Adrenal gland (tissue), 12 donors: Measurements from ENCODE around the gene CFAP73. TPM values are rescaled to one million over a fixed set of nuclear protein-coding genes. Genes with fewer than 3 reads are reported as not detected.
A peak's percentile ranks its signal among the peaks of the same experiment; 100 is the strongest.

Source experiments
- DNase-seq, 7 donors: peaks; one replicate each; pipeline ENCODE4 v3.0.0-alpha.2; 2019 to 2020
- H3K27ac ChIP-seq, 5 donors: fragments of 200-600 bp; sonication (generic) in 4 of 5; 1 replicate in 3 of 5; 2 replicates in 2 of 5; pipeline versions ENCODE4 v1.5.1 to v1.8.0; 2016 to 2020; ENCODE audit warnings: mild to moderate bottlenecking in 1 of 5
- H3K27me3 ChIP-seq: fragments of 200-600 bp; 2 replicates; pipeline ENCODE4 v1.8.0; 2021
- H3K36me3 ChIP-seq, 2 donors: fragments of 200-600 bp; replicated peaks in 1 of 2; 1 replicate in 1 of 2; 2 replicates in 1 of 2; pipeline versions ENCODE4 v1.5.1 to v1.8.0; 2018 to 2022
- H3K4me1 ChIP-seq, 2 donors: fragments of 200-600 bp; replicated peaks in 1 of 2; 1 replicate in 1 of 2; 2 replicates in 1 of 2; pipeline versions ENCODE4 v1.5.1 to v1.8.0; 2018 to 2021
- H3K4me3 ChIP-seq, 4 donors: fragments of 200-600 bp; sonication (generic) in 3 of 4; one replicate each; pipeline ENCODE4 v1.5.1; 2016 to 2018
- H3K9me3 ChIP-seq, 3 donors: fragments of 200-600 bp; sonication (generic) in 1 of 3; replicated peaks in 1 of 3; 1 replicate in 2 of 3; 2 replicates in 1 of 3; pipeline versions ENCODE4 v1.5.1 to v1.8.0; 2016 to 2021
- POLR2A ChIP-seq, 2 donors: fragments of 450-650 bp; IDR thresholded peaks; one replicate each; pipeline ENCODE4 v1.6.1; 2017; ENCODE audit warnings: antibody characterized with exemption in 2 of 2, mild to moderate bottlenecking in 2 of 2, moderate library complexity in 1 of 2
- WGBS, 4 donors: extraction: QIAGEN DNeasy Blood & Tissue Kit in 2 of 4; methylation state at CpG; one replicate each; pipeline versions ENCODE4 v1.1.5 to v1.1.7; 2013 to 2017; 5-methylcytosine and 5-hydroxymethylcytosine counted together
- intact Hi-C, 2 donors: fragments of 100-400 bp; cut with DNase I; formaldehyde crosslinking; loops; one replicate each; pipeline versions ENCODE4 v1.14.1 to v1.15.0; 2022 to 2023
- polyA plus RNA-seq, 3 donors: library from polyadenylated mRNA; stranded (reverse); fragments of 200-250 nt in 2 of 3; fragments of 350-450 nt in 1 of 3; fragmentation: Illumina TruSeq in 1 of 3; extraction: RNeasy Lipid Tissue Mini Kit (QIAGEN cat#74804) in 1 of 3; gene quantifications; one replicate each; pipeline ENCODE4 v1.2.3, GENCODE V29; 2013 to 2014
- total RNA-seq, 9 donors: library from RNA; depleted of rRNA in 4 of 9; stranded (reverse); fragments of >200 nt in 4 of 9; fragments of 120-200 nt in 1 of 9; fragmentation: NEBNext Ultra II Directional in 1 of 9; extraction: Animal tissue kit (Norgen Biotek cat#: 25700) in 1 of 9; gene quantifications; one replicate each; pipeline versions ENCODE4 v1.1.0 to v1.2.4, GENCODE V29; 2013 to 2023
- TF ChIP-seq, protein P1 (sequence below), 6 experiments: fragments of 450-650 bp in 4 of 6; fragments of 200-600 bp in 2 of 6; sonication (generic) in 1 of 6; IDR thresholded peaks; 1 replicate in 5 of 6; 2 replicates in 1 of 6; pipeline versions ENCODE4 v1.5.1 to v1.8.0; 2016 to 2021; ENCODE audit warnings: antibody characterized with exemption in 6 of 6, mild to moderate bottlenecking in 2 of 6, moderate library complexity in 1 of 6
- donor health status: healthy with polysubstance abuse.
- donor health status: Bipolar disorder and iron deficiency.
- donor health status: DM: yes; HTN: yes; CAD: no.
- donor health status: DM: no; HTN: no; CAD: no.
- donor health status: DM: no; HTN: no; CAD: no.
- donor health status: DM: yes; HTN: yes; CAD: no.

The CFAP73 gene
- total and polyA plus RNA-seq, 12 donors, result 0.14 to 0.57 (median 0.24) TPM; not detected in 7

DNA sequence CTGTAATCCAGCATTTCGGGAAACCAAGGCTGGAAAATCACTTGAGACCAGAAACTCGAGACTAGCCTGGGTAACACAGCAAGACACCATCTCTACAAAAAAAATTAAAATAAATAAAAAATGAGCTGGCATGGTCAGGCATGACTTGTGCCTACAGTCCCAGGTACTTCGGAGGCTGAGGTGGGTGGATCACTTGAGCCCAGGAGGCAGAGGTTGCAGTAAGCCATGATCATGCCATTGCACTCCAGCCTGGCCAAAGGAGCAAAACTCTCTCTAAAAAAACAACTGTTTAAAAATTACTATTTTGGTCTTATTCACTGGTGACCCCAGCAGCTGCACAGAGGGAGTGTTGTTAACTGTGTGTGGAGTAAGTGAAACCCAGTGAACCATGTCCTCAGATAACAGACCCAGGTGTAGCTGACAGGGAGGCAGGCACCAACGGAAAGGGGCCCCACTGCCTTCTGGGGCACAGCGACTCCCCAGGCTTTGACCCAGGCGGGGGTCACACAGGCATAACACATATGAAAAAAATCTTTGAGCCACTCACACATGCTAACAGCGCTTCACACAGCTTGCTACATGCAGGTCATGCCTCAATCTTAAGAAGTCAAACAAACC is 23.7 kb downstream of the CFAP73 start:
- Histone ChIP-seq H3K4me1 (peaks cover 0 to 4% of the 10 kb centered on the region in 2 donors), H3K36me3 (peaks cover 0 to 91% of the 10 kb centered on the region in 2 donors), H3K9me3 (no peaks in the 10 kb centered on the region), H3K4me3 (no peak overlapping the region), H3K27ac (no peak overlapping the region), H3K27me3 (no peaks in the 10 kb centered on the region)
- no peak for DNase-seq
- WGBS, 4 donors, result 80 to 88% (median 83%) methylated on average over 7 of the region's 7 CpGs
- intact Hi-C loops, result loop anchor here in 1 of 2 donors (5.0 kb wide), 1 partner anchor 121 kb away; no protein-coding TSS in a partner anchor
- TF ChIP-seq, protein P1, sequence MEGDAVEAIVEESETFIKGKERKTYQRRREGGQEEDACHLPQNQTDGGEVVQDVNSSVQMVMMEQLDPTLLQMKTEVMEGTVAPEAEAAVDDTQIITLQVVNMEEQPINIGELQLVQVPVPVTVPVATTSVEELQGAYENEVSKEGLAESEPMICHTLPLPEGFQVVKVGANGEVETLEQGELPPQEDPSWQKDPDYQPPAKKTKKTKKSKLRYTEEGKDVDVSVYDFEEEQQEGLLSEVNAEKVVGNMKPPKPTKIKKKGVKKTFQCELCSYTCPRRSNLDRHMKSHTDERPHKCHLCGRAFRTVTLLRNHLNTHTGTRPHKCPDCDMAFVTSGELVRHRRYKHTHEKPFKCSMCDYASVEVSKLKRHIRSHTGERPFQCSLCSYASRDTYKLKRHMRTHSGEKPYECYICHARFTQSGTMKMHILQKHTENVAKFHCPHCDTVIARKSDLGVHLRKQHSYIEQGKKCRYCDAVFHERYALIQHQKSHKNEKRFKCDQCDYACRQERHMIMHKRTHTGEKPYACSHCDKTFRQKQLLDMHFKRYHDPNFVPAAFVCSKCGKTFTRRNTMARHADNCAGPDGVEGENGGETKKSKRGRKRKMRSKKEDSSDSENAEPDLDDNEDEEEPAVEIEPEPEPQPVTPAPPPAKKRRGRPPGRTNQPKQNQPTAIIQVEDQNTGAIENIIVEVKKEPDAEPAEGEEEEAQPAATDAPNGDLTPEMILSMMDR (IDR thresholded peaks at IDR 0.05), result no peak
- TF ChIP-seq POLR2A (IDR thresholded peaks at IDR 0.05), result no peak

DNA sequence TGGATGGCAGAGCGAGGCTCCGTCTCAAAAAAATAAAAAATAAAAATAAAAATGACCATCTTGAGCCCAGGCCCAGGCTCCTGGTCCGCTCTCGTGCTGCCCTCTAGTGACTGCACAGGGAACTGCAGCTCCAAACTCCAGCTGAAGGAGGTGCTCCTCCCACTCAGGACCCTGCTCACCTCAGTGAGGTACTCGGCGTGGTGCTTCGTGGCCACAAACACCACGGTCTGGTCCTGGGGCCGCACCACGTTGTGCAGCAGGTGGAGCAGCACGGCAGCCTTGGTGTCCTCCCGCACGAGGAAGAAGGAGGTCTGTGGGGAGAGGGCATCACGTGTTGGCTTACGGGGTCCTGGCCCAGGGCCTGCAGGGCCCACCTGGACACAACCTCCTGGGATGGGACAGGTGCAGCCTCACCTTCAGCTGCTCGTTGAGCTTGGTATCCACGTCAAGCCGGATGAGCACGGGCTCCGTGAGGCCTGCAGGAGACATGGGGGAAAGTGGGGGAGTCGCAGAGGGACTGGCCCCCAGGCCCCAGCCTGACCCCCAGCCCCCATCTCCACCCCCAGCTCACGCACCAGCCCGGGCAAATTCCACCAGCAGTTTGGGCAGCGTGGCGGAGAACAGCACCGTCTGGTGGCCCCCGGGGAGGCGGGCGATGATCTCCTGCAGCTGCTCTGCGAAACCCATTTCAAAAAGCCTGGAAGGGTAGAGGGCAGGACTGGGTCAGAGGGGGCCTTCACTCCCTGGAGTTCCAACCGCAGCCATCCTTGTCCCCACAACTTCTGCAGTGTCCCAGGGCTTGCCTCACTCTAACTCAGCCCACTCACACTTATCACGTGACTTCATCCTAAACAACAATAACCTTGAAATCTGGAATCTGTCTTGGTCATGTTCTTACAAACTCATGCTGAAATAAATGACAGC is 25.2 kb downstream of the CFAP73 start:
- Histone ChIP-seq H3K36me3 (peaks cover 0 to 91% of the 10 kb centered on the region in 2 donors), H3K4me1 (peaks cover 0 to 10% of the 10 kb centered on the region in 2 donors), H3K4me3 (no peak overlapping the region), H3K9me3 (no peaks in the 10 kb centered on the region), H3K27me3 (no peaks in the 10 kb centered on the region), H3K27ac (no peak overlapping the region)
- TF ChIP-seq POLR2A (IDR thresholded peaks at IDR 0.05), result no peak
- TF ChIP-seq, protein P1 (IDR thresholded peaks at IDR 0.05), result peak; percentile 93 to 99 (median 97)
- intact Hi-C loops, result loop anchor here (2.0 to 5.0 kb wide), 2 partner anchors 122 to 126 kb away; no protein-coding TSS in a partner anchor
- WGBS, 4 donors, result 30 to 51% (median 43%) methylated on average over 9 to 32 of the region's 32 CpGs
- DNase-seq, result peak; percentile 75 to 91 (median 84)

DNA sequence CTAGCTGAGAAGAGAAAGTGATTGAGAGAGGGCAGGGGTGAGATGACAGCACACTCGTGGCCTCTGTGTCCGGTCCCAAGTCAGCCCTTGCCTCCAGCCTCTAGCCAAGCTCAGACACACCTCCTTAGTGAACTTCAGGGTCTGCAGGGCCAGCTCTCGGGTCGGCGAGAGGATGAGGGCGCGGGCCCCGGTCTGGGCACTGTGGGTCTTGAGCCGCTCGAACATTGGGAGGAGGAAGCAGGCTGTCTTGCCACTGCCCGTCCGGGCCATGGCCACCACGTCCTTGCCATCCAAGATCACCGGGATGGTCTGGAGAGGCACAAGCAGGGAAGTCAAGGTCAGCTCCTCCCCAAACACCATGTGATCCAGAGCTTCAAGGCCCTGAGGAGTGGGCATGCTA is 29.5 kb downstream of the CFAP73 start:
- Histone ChIP-seq H3K4me1 (peaks cover 3 to 17% of the 10 kb centered on the region in 2 donors), H3K27ac (no peak overlapping the region), H3K4me3 (no peak overlapping the region), H3K27me3 (no peaks in the 10 kb centered on the region), H3K9me3 (no peaks in the 10 kb centered on the region), H3K36me3 (peaks cover 0 to 68% of the 10 kb centered on the region in 2 donors)
- intact Hi-C loops, result no loop called here
- no peak for DNase-seq
- 67 to 91% (median 69%) methylated on average over 9 to 14 of the region's 14 CpGs for WGBS, 4 donors
- no peak for TF ChIP-seq POLR2A (IDR thresholded peaks at IDR 0.05)

DNA sequence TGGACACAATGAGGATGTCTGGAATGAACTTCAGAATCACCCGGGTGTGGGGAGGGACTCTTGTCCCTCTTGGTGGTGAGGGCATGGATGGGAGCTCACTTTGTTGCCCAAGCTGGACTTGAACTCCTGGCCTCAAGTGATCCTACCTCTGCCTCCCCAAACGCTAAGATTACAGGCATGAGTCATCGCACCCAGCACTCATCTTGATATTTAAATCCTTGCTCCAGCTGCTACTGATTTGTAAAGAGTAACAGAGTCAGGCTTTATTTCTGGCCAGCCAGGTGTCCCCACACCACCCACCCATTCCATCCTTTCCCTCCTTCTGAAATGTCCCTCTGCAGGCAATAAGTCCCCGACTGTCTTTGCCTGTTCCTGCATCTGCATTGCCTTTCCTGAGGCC is 30.8 kb downstream of the CFAP73 start:
- TF ChIP-seq, protein P1 (IDR thresholded peaks at IDR 0.05), result no peak
- intact Hi-C loops, result loop anchor here in 1 of 2 donors (10.0 kb wide), 1 partner anchor 244 kb away; the partner anchor contains the start of gene SDSL
- Histone ChIP-seq H3K27me3 (no peaks in the 10 kb centered on the region), H3K4me3 (no peak overlapping the region), H3K36me3 (peaks cover 0 to 56% of the 10 kb centered on the region in 2 donors), H3K4me1 (peaks cover 7 to 20% of the 10 kb centered on the region in 2 donors), H3K9me3 (no peaks in the 10 kb centered on the region), H3K27ac (no peak overlapping the region)
- no peak for DNase-seq
- 69 to 72% (median 69%) methylated on average over 4 of the region's 4 CpGs for WGBS, 4 donors
